ENCODE measurements around the gene CCL1.
A peak's percentile ranks its signal among the peaks of the same experiment; 100 is the strongest.

CCL1 gene

GRCh38 chr17:34406226-34406625 lies 43.2 kb upstream of the CCL1 start:
- no peak overlapping the region for H3K4me3 ChIP-seq (ENCODE audit: low read depth, low read length)
- H3K9me3 ChIP-seq (ENCODE audit: severe bottlenecking) = no peaks in the 10 kb centered on the region
- no peak for DNase-seq
- H3K27ac ChIP-seq = no peak overlapping the region
- no peak for TF ChIP-seq CTCF (IDR thresholded peaks at IDR 0.05; ENCODE audit: low read depth, low read length)
- no peaks in the 10 kb centered on the region for H3K36me3 ChIP-seq
- no peaks in the 10 kb centered on the region for H3K27me3 ChIP-seq (ENCODE audit: insufficient read depth, low read depth, severe bottlenecking)

- Histone ChIP-seq H3K9me3 (ENCODE audit: severe bottlenecking) (no peaks in the 10 kb centered on the region), H3K27me3 (ENCODE audit: insufficient read depth, low read depth, severe bottlenecking) (no peaks in the 10 kb centered on the region), H3K27ac (no peak overlapping the region), H3K4me3 (ENCODE audit: low read depth, low read length) (no peak overlapping the region), H3K36me3 (no peaks in the 10 kb centered on the region)
- TF ChIP-seq CTCF (IDR thresholded peaks at IDR 0.05; ENCODE audit: low read depth, low read length) = no peak
- no peak for DNase-seq
These were observed 40.0 kb upstream of the CCL1 start for GRCh38 chr17:34403006-34403405.

- H3K4me3 ChIP-seq (ENCODE audit: low read depth, low read length) = no peak overlapping the region
- H3K27ac ChIP-seq = peak overlapping the region; percentile 43
- H3K27me3 ChIP-seq (ENCODE audit: insufficient read depth, low read depth, severe bottlenecking) = no peaks in the 10 kb centered on the region
- peak; percentile 83 for DNase-seq
- no peak for TF ChIP-seq CTCF (IDR thresholded peaks at IDR 0.05; ENCODE audit: low read depth, low read length)
- H3K36me3 ChIP-seq = no peaks in the 10 kb centered on the region
- H3K9me3 ChIP-seq (ENCODE audit: severe bottlenecking) = no peaks in the 10 kb centered on the region
These were observed 38.1 kb upstream of the CCL1 start for GRCh38 chr17:34401165-34401564.

- TF ChIP-seq CTCF (IDR thresholded peaks at IDR 0.05; ENCODE audit: low read depth, low read length) = no peak
- DNase-seq = no peak
- no peaks in the 10 kb centered on the region for H3K9me3 ChIP-seq (ENCODE audit: severe bottlenecking)
- H3K36me3 ChIP-seq = no peaks in the 10 kb centered on the region
- H3K27me3 ChIP-seq (ENCODE audit: insufficient read depth, low read depth, severe bottlenecking) = no peaks in the 10 kb centered on the region
- no peak overlapping the region for H3K4me3 ChIP-seq (ENCODE audit: low read depth, low read length)
- no peak overlapping the region for H3K27ac ChIP-seq
These were observed 37.4 kb upstream of the CCL1 start for GRCh38 chr17:34400301-34400931.

GRCh38 chr17:34399725-34400124 lies 36.7 kb upstream of the CCL1 start:
- Histone ChIP-seq H3K36me3 (no peaks in the 10 kb centered on the region), H3K9me3 (ENCODE audit: severe bottlenecking) (peaks cover 4% of the 10 kb centered on the region), H3K27ac (no peak overlapping the region), H3K27me3 (ENCODE audit: insufficient read depth, low read depth, severe bottlenecking) (no peaks in the 10 kb centered on the region), H3K4me3 (ENCODE audit: low read depth, low read length) (no peak overlapping the region)
- no peak for DNase-seq
- TF ChIP-seq CTCF (IDR thresholded peaks at IDR 0.05; ENCODE audit: low read depth, low read length) = no peak

- H3K27ac ChIP-seq = no peak overlapping the region
These were observed 36.0 kb upstream of the CCL1 start for GRCh38 chr17:34398990-34399389.

More at GRCh38 chr17:34398990-34399389, 36.0 kb upstream of the CCL1 start:
- peaks cover 5% of the 10 kb centered on the region for H3K9me3 ChIP-seq (ENCODE audit: severe bottlenecking)
- H3K27me3 ChIP-seq (ENCODE audit: insufficient read depth, low read depth, severe bottlenecking) = no peaks in the 10 kb centered on the region
- no peaks in the 10 kb centered on the region for H3K36me3 ChIP-seq
- no peak for TF ChIP-seq CTCF (IDR thresholded peaks at IDR 0.05; ENCODE audit: low read depth, low read length)
- DNase-seq = no peak
- no peak overlapping the region for H3K4me3 ChIP-seq (ENCODE audit: low read depth, low read length)
